T-helper 2 cell treated with Interferon-gamma antibody and Interleukin-4, amounts not matched to agents 5 μg/mL and 100 μg/mL, for 36 hours (primary cell): ENCODE results near the gene PPL.

Experiments used
- DNase-seq: peaks from one replicate; pipeline ENCODE4 v3.0.0; 2021; ENCODE audit warnings: low spot score
- H3K27ac Mint-ChIP-seq: one replicate; pipeline ENCODE4 v1.8.0; 2021; ENCODE audit warnings: mild to moderate bottlenecking, mixed read lengths
- H3K27me3 Mint-ChIP-seq: one replicate; pipeline ENCODE4 v1.8.0; 2021; ENCODE audit warnings: low read depth, mixed read lengths
- H3K36me3 Mint-ChIP-seq: one replicate; pipeline ENCODE4 v1.8.0; 2021; ENCODE audit warnings: low read depth, mixed read lengths
- H3K4me1 Mint-ChIP-seq: one replicate; pipeline ENCODE4 v1.8.0; 2021; ENCODE audit warnings: low read depth, mixed read lengths
- H3K4me3 Mint-ChIP-seq: one replicate; pipeline ENCODE4 v1.8.0; 2022; ENCODE audit warnings: mild to moderate bottlenecking, moderate library complexity, mixed read lengths
- H3K9me3 Mint-ChIP-seq: one replicate; pipeline ENCODE4 v1.8.0; 2021; ENCODE audit warnings: mixed read lengths

The PPL gene

DNA sequence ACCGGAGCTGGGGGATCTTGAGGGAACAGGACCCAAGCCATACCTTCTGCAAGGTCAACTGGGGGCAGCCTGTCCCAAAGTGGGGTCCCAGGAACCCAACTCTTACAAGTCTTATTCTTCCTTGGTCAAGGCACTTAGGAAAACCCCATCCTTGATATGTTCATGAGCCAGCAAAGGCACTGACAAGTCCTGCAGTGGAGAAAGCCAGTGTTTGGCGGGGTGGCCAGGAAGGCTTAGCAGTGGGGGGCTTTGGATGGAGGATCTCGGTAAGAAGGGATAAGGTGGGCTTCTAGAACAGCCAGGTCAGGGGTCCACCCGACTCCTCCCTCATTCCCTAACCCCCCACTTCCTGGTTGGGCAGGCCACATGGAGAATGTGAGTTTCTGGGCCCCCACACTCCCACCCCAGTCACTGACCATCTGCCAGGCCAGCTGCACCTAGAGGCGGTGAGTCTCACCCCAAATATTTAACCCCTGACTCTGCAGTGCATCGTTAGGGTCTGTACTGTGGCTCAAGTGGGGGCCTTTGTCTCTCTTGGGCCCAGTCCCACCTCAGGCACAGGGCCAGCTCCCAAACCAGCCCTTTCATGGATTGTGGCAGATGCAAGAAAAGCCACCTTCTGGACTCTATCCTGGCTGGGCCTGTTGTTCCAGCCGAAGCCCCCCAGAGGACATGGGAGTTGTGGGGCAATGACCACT is 22.3 kb downstream of the PPL start:
- H3K36me3 Mint-ChIP-seq, result no peaks in the 10 kb centered on the region
- H3K4me1 Mint-ChIP-seq, result no peaks in the 10 kb centered on the region
- H3K9me3 Mint-ChIP-seq, result no peaks in the 10 kb centered on the region
- no peak overlapping the region for H3K4me3 Mint-ChIP-seq
- no peaks in the 10 kb centered on the region for H3K27me3 Mint-ChIP-seq
- no peak overlapping the region for H3K27ac Mint-ChIP-seq
- DNase-seq, result no peak

DNA sequence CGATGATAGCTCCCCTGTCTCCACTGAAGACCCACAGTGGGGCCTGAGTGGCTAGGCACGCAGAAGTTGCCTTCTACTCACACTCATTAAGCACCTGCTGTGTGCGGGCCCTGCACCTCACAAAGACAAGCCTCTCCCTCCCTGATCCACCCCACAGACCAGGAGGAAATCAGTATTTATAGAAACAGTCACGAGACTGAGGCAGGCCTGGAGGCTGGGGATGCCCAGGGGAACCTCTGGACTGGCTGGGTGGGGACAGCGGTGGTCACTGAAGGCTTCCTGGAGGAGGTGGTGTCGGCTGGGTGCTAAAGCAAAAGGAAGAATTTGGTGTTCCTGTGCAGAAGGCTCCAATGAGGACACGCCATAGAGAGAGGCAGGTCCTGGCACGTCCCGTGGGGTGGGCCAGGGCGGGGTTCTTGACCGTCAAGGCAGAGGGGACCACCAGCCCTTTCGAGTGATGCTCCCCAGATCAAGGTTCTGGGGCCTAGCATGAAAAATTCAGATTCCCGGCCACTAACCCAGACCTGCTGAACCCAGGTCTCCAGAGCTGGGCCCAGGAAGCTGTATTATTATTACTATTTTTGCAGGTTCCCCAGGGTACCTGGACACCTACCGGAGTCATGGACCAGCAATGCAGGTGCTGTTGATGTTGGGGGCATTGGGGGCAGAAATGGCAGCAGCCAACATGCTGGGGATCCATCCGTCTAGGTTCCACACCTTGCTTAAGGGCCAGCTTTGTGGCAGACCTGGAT is 23.0 kb downstream of the PPL start:
- Mint-ChIP-seq H3K36me3 (no peaks in the 10 kb centered on the region), H3K4me3 (no peak overlapping the region), H3K9me3 (no peaks in the 10 kb centered on the region), H3K27ac (no peak overlapping the region), H3K4me1 (no peaks in the 10 kb centered on the region), H3K27me3 (no peaks in the 10 kb centered on the region)
- DNase-seq, result no peak

DNA sequence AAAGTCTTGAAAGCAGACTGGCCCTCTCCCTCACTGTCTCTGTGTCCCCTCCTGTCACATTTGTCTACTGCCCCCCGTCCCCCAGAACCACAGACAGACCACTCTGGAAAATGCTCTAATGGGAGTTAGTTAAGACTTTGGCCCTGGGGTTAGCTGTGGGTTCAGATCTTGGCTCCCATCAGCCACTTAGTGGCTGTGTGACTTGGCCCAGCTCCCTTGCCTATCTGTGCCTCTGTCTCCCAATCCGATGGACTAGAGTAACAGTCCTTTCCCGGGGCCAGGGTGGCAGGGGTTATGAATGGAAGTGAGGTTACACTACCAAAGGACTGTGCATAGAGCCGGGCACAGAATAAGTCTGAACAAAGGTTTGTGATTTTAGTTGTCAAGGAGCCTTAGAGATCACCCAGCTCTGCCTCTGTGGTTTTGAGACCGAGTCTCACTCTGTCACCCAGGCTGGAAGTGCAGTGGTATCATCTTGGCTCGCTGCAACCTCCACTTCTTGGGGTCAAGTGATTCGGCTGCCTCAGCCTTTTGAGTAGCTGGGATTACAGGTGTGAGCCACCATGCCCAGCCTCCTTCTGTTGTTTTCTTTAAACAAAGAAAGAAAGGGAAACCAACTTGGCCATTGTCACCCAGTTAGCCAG is 23.7 kb downstream of the PPL start:
- DNase-seq, result no peak
- no peaks in the 10 kb centered on the region for H3K9me3 Mint-ChIP-seq
- no peaks in the 10 kb centered on the region for H3K36me3 Mint-ChIP-seq
- H3K27ac Mint-ChIP-seq, result no peak overlapping the region
- no peaks in the 10 kb centered on the region for H3K27me3 Mint-ChIP-seq
- H3K4me1 Mint-ChIP-seq, result no peaks in the 10 kb centered on the region
- no peak overlapping the region for H3K4me3 Mint-ChIP-seq

DNA sequence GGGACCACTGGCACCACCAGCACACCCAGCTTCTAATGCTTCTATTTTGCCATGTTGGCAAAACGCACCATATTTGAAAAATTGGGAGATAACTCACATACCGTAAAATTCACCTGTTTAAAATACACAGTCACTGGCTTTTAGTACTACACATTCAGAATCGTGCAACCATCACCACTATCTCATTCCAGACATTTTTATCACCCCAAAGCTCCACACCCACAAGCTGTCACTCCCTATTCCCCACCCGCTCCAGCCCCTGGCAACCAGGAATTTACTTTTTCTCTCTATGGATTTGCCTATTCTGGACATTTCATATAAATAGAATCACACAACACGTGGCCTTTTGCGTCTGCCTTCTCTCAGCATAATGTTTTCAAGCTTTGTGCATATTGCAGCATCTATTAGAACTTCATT is 25.0 kb downstream of the PPL start:
- Mint-ChIP-seq H3K4me1 (no peaks in the 10 kb centered on the region), H3K27me3 (peaks cover 3% of the 10 kb centered on the region), H3K27ac (no peak overlapping the region), H3K4me3 (no peak overlapping the region), H3K9me3 (no peaks in the 10 kb centered on the region), H3K36me3 (no peaks in the 10 kb centered on the region)
- no peak for DNase-seq

DNA sequence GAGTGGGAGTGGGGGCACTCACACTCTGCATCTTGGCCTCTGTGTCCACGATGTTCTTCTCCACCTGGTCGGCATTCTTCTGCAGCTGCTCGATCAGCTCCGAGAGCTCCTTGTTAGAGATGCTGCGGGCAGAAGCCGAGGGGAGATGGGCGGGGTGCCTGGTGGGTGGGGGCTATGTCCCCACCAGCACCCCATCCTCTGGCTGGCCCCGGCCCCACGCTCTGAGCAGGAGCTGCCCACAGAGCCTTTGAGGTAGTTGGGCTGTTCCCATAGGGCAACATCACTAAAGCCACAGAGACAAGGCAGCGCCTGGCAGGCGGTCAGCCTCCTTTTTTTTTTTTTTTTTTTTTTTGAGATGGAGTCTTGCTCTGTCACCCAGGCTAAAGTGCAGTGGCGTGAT is 26.1 kb downstream of the PPL start:
- no peak for DNase-seq
- H3K27ac Mint-ChIP-seq, result no peak overlapping the region
- H3K36me3 Mint-ChIP-seq, result no peaks in the 10 kb centered on the region
- no peaks in the 10 kb centered on the region for H3K9me3 Mint-ChIP-seq
- H3K4me3 Mint-ChIP-seq, result no peak overlapping the region
- peaks cover 6% of the 10 kb centered on the region for H3K27me3 Mint-ChIP-seq
- H3K4me1 Mint-ChIP-seq, result no peaks in the 10 kb centered on the region

DNA sequence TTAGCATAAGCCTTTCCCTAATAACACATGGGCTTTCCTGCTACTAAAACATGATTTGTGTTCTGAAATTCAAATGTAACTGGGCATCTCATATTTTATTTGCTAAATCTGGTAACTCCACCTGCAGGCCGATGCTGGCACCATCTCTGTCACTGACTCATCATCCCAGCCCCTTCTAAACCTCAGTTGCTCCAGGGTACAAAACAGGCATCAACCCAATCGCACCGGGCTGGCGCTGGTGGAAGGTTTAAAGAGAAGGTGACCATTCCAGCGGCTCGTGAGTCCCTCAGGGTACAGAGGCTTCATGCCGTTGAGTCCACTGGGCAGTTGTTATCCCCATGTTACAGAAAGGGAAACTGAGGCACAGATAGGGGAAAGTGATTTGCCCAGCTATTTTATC is 27.1 kb downstream of the PPL start:
- no peak for DNase-seq
- Mint-ChIP-seq H3K9me3 (no peaks in the 10 kb centered on the region), H3K4me3 (no peak overlapping the region), H3K36me3 (no peaks in the 10 kb centered on the region), H3K27me3 (peaks cover 6% of the 10 kb centered on the region), H3K27ac (no peak overlapping the region), H3K4me1 (no peaks in the 10 kb centered on the region)

DNA sequence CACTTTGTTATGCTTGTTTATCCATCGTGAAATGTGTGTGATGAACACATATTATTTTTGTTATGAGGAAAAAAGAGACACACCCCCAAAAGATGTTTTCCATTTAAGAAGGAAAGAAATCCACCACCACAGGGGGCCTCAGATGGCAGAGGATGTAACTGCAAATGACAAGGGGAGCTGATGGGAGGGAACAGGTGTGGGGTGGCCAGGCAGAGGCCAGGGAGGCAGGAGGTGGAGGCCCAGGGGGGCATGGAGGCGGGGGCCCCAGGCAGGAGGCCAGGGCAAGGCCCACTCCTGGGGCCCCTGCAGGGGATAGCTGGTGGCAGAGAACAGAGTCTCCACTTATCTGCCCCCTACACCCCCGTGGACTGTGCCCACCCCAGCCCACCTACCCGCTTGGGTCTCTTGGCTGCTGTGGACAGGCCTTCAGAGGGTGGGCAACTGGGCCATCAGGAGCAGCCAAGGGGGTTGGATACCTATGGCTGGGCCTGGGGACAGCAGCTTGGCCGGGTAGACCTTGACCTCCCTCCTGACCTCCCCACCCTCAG is 28.0 kb downstream of the PPL start:
- Mint-ChIP-seq H3K4me1 (no peaks in the 10 kb centered on the region), H3K4me3 (no peak overlapping the region), H3K27me3 (peaks cover 6% of the 10 kb centered on the region), H3K36me3 (no peaks in the 10 kb centered on the region), H3K27ac (no peak overlapping the region), H3K9me3 (no peaks in the 10 kb centered on the region)
- DNase-seq, result no peak

DNA sequence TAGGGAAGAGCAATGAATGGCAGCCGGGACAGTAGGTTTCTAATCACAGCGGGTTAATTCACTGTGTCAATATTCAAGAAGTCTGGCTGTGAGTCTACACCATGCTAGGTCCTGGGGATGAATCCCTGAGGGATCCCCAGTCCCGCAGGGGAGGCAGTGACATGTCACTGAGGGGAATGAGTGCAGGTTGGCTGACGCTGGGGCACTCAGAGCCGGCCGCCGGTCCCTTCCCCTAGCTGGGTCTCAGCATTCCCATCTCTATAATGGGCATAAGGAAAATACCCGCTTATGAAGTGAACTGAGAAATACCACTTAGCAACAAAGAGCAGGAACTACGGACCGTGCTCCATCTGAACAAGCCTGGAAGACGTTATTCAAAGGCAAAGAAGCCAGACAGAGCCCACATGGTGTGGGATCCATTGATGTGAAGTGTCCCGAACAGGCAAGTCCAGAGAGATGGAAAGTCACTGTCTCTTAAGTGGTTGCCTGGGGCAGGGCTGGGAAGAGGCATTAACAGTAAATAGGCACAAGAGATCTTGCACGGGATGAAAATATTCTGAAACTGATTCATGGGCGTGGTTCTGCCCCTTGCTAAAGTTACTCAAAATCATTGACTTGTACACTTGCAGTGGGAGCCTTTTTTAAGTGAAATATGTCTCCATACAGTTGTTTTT is 31.9 kb downstream of the PPL start:
- Mint-ChIP-seq H3K4me1 (no peaks in the 10 kb centered on the region), H3K27ac (no peak overlapping the region), H3K36me3 (no peaks in the 10 kb centered on the region), H3K27me3 (peaks cover 6% of the 10 kb centered on the region), H3K4me3 (no peak overlapping the region), H3K9me3 (no peaks in the 10 kb centered on the region)
- no peak for DNase-seq

DNA sequence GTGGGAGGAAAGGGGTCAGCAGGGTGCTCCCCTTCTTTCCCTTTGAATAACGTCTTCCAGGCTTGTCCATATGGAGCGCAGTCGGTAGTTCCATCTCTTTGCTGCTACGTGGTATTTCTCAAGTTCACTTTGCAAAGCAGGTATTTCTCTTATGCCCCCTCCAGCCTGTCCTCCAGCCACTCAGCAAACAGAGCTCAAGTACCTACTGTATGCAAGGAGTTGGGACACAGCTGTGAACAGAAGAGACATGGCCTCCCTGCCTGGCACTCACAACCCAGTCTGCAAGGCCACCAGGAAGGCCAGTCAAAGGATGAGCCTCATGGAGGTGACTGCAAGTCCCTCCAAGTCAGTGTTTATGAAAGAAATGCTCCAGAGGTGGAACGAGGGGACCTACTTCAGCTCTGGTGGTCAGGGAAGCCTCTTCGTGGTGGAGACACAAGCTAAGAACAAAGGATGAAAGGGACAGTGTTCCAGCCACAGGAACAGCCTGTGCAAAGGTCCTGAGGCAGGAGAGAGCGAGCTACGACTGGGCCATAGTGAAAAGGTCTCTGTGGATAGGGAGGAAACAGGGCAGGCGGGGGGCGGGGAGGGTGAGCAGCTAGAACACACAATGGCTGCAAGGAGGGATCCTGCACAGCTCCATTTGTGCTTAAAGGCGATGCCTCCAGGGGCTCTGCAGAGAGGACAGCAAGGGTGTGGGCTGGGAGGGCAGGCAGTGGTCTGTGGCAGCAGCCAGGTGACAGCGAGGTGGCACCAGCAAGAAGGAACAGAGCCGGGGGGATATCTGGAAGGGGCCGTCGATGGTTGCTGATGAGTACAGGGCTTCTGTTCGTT is 32.6 kb downstream of the PPL start:
- DNase-seq, result no peak
- Mint-ChIP-seq H3K4me1 (no peaks in the 10 kb centered on the region), H3K4me3 (no peak overlapping the region), H3K27me3 (peaks cover 6% of the 10 kb centered on the region), H3K27ac (no peak overlapping the region), H3K9me3 (no peaks in the 10 kb centered on the region), H3K36me3 (no peaks in the 10 kb centered on the region)

DNA sequence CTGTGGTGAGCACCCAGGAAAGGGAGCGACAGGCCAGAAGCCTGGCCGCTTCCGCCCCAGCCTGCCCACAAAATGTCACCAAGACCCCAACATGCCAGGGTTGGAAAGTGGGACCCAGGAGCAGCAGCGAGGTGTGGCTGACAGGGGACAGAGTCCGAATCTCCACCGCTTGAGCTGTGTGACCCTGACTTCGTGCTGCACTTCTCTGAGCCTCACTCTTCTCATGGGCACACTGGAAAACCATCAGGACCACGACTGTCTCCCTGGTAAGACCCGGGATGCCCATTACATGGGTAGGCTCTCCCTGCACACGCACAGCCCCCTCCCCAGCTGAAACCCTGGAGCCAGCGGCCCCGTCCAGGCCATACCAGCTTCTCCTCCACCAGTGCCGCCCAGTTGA is 34.9 kb downstream of the PPL start:
- no peaks in the 10 kb centered on the region for H3K36me3 Mint-ChIP-seq
- H3K4me1 Mint-ChIP-seq, result no peaks in the 10 kb centered on the region
- H3K9me3 Mint-ChIP-seq, result no peaks in the 10 kb centered on the region
- no peak overlapping the region for H3K4me3 Mint-ChIP-seq
- DNase-seq, result no peak
- peaks cover 3% of the 10 kb centered on the region for H3K27me3 Mint-ChIP-seq
- H3K27ac Mint-ChIP-seq, result no peak overlapping the region

DNA sequence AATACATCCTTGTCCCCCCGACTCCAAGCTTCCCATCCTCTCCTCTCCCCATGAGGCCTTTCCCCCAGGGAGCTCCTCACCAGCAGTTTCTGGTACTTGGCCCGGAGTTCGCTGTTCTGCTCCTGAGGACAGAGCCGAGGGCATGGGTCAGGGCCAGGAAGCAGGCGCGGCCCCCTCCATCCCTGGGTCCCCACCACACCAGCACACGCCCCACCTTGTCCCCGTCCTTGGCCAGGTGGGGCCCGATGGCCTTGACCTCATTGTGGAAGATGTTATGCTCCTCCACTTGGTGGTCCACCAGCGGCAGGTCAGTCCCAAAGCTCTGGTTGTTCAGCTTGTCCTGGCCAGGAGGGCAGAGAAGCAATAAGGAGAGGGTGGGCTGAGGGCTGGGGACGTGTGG is 36.2 kb downstream of the PPL start:
- no peak for DNase-seq
- H3K36me3 Mint-ChIP-seq, result no peaks in the 10 kb centered on the region

DNA sequence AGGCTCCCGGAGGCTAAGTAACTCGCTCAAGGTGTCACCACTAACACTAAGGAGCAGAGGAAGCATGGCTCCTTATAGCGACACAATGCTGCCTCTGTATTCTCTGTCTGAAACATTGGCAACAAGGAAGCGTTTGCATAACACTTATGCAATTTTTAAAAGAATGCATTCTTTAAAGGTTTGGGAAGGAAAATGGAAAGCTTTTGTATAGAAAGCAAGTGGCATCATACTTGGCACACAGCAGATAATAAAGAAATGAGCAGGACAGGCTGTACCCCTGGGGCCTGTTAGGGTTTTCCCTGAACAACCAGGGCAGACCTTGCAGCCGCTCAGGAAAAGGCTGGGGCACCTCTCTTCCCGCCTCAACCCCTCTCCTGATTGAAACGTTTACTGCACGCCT is 36.9 kb downstream of the PPL start:
- Mint-ChIP-seq H3K9me3 (no peaks in the 10 kb centered on the region), H3K4me3 (no peak overlapping the region), H3K4me1 (no peaks in the 10 kb centered on the region), H3K36me3 (no peaks in the 10 kb centered on the region), H3K27me3 (no peaks in the 10 kb centered on the region), H3K27ac (no peak overlapping the region)
- no peak for DNase-seq

More for the DNA sequence above, 36.2 kb downstream of the PPL start:
- H3K4me3 Mint-ChIP-seq, result no peak overlapping the region
- H3K27ac Mint-ChIP-seq, result no peak overlapping the region
- no peaks in the 10 kb centered on the region for H3K4me1 Mint-ChIP-seq
- H3K27me3 Mint-ChIP-seq, result no peaks in the 10 kb centered on the region
- no peaks in the 10 kb centered on the region for H3K9me3 Mint-ChIP-seq

DNA sequence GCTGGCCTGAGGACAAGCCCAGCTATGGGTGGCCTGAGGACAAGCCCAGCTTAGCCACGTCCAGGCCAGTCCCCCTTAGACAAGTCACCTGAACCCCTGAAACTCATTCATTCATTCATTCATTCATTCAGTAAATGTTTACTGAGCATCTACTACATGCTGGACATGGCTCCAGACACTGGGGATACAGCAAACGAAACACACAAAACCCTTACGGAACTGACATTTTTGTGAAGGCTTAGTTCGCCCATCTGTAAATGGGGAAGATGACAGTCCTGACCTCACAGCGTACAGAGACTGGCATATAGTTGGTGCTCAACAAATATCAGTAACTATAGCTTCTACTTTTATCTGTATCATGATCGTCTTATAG is 37.5 kb downstream of the PPL start:
- Mint-ChIP-seq H3K36me3 (no peaks in the 10 kb centered on the region), H3K4me1 (no peaks in the 10 kb centered on the region), H3K4me3 (no peak overlapping the region), H3K9me3 (no peaks in the 10 kb centered on the region), H3K27ac (no peak overlapping the region), H3K27me3 (no peaks in the 10 kb centered on the region)
- no peak for DNase-seq
